ENCODE results near the gene ABCC11.
A peak's percentile ranks its signal among the peaks of the same experiment; 100 is the strongest.
"Not testable (repeated sequence)": the region's sequence is repeated elsewhere in the genome, so short reads cannot be mapped to it uniquely, and the experiment has no call there.

The ABCC11 gene

DNA sequence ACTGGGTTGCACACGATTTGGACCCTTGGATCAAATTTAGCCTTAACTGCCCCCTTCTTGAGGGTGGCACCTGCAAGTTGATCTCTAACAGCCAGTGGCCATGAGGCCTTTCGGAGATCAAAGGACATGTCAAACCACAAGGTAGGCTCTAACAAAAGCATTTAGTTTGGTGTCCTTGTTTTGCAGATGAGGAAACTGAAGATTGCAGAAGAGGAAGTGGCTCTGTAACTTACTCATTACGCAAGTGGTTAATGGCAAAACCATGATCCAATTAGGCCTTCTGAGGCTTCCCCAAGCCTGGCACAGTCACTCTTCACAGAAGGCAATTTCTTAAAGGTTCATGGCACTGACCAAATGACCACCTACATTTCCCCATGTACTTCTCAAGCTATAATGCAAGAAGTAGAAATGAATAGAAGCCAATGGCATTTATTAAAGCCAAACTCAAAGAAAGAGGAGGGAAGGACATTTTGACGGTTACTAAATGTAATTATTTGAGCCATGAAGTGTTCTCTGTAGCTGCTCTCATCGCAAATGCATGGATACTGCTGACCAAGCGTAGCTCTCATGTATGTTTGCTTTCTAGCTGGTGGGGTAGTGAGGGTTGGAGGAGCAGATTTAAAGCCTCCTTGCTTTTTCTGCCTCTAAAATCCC lies 58.8 kb downstream of the ABCC11 start:
- ATAC-seq (ENCODE audit: low read depth) (no peak), DNase-seq (ENCODE audit: low spot score) (no peak)
- H3K4me1 ChIP-seq (ENCODE audit: insufficient read depth, poor library complexity, severe bottlenecking), result no peaks in the 10 kb centered on the region
- no peaks in the 10 kb centered on the region for H3K9me3 ChIP-seq (ENCODE audit: severe bottlenecking)
- no peak overlapping the region for H3K27ac ChIP-seq (ENCODE audit: poor library complexity, severe bottlenecking)
- no peaks in the 10 kb centered on the region for H3K36me3 ChIP-seq (ENCODE audit: low read depth)
- no peak overlapping the region for H3K4me3 ChIP-seq (ENCODE audit: severe bottlenecking)
- TF ChIP-seq, protein P1, sequence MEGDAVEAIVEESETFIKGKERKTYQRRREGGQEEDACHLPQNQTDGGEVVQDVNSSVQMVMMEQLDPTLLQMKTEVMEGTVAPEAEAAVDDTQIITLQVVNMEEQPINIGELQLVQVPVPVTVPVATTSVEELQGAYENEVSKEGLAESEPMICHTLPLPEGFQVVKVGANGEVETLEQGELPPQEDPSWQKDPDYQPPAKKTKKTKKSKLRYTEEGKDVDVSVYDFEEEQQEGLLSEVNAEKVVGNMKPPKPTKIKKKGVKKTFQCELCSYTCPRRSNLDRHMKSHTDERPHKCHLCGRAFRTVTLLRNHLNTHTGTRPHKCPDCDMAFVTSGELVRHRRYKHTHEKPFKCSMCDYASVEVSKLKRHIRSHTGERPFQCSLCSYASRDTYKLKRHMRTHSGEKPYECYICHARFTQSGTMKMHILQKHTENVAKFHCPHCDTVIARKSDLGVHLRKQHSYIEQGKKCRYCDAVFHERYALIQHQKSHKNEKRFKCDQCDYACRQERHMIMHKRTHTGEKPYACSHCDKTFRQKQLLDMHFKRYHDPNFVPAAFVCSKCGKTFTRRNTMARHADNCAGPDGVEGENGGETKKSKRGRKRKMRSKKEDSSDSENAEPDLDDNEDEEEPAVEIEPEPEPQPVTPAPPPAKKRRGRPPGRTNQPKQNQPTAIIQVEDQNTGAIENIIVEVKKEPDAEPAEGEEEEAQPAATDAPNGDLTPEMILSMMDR (IDR thresholded peaks at IDR 0.05; ENCODE audit: poor library complexity, severe bottlenecking), result no peak
- H3K27me3 ChIP-seq (ENCODE audit: insufficient read depth, poor library complexity, severe bottlenecking), result no peaks in the 10 kb centered on the region

DNA sequence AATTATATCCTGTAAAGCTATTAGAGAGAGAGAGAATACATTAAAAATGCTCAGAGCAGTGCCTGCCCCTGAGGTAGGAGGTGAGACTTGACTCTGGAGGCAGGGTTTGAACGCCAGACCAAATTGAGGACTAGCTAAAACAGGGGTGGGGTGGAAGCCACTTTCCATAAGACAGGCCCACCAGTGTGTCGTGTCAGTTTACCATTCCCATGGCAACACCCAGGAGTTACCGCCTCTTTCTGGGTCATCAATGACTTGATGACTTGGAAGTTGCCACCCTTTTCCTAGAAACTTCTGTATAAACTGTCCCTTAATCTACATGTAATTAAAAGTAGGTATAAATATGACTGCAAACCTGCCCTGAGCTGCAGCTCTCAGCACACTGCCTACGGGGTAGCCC lies 59.6 kb downstream of the ABCC11 start:
- no peaks in the 10 kb centered on the region for H3K36me3 ChIP-seq (ENCODE audit: low read depth)
- no peaks in the 10 kb centered on the region for H3K4me1 ChIP-seq (ENCODE audit: insufficient read depth, poor library complexity, severe bottlenecking)
- H3K27ac ChIP-seq (ENCODE audit: poor library complexity, severe bottlenecking), result no peak overlapping the region
- H3K27me3 ChIP-seq (ENCODE audit: insufficient read depth, poor library complexity, severe bottlenecking), result no peaks in the 10 kb centered on the region
- DNase-seq (ENCODE audit: low spot score), result peak; percentile 12
- no peak for ATAC-seq (ENCODE audit: low read depth)
- H3K4me3 ChIP-seq (ENCODE audit: severe bottlenecking), result no peak overlapping the region
- no peaks in the 10 kb centered on the region for H3K9me3 ChIP-seq (ENCODE audit: severe bottlenecking)
- TF ChIP-seq, protein P1 (IDR thresholded peaks at IDR 0.05; ENCODE audit: poor library complexity, severe bottlenecking), result no peak

DNA sequence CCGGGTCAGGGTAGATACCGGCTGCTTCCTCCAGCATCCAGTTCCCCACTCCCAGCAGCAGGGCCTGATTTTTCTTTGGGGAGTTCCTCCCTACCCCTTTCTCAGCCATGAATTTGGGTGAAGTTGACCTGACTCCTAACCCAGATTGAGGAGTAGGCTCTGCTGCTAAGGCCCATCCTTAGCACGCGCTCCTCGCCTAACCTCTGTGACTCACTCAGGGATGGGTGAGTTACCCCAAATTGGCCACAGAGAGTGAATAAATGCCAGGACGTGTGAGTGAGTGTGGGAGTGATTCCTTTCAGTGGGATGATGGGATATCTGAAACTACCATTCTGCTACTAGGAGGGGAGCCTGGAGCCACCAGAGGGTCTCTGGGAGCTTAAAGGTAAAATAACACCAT lies 62.7 kb downstream of the ABCC11 start:
- no peaks in the 10 kb centered on the region for H3K27me3 ChIP-seq (ENCODE audit: insufficient read depth, poor library complexity, severe bottlenecking)
- peak; percentile 40; the same call in 2 of the 3 replicates for ATAC-seq (ENCODE audit: low read depth)
- peak; percentile 12 for DNase-seq (ENCODE audit: low spot score)
- no peaks in the 10 kb centered on the region for H3K36me3 ChIP-seq (ENCODE audit: low read depth)
- H3K4me1 ChIP-seq (ENCODE audit: insufficient read depth, poor library complexity, severe bottlenecking), result peaks cover 3% of the 10 kb centered on the region
- H3K9me3 ChIP-seq (ENCODE audit: severe bottlenecking), result no peaks in the 10 kb centered on the region
- TF ChIP-seq, protein P1 (IDR thresholded peaks at IDR 0.05; ENCODE audit: poor library complexity, severe bottlenecking), result no peak
- H3K27ac ChIP-seq (ENCODE audit: poor library complexity, severe bottlenecking), result no peak overlapping the region
- no peak overlapping the region for H3K4me3 ChIP-seq (ENCODE audit: severe bottlenecking)

DNA sequence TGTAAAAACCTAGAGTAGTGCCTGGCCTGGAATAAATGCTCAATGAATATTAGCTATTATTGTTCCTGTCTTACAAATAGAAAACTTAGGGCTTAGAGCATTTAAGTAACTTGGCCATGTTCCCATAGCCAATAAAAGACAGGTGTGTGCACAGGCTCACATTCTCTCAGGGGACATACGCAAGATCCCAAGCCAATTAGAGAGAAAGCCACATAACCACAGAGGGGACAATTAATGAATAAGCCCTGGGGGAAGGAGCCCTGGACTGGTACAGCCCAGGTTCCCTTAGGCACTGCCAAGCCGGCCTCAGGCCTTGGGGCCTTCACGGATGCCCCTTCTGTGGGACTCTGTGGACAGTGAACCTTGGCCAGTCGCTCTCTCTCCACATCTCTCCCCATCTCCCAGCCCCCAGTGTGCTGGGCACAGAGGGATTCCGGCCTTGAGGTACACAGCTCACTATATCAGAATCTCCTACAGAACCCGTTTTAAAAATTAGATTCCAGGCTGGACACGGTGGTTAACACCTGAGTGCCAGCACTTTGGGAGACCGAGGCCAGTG lies 64.3 kb downstream of the ABCC11 start:
- H3K36me3 ChIP-seq (ENCODE audit: low read depth), result no peaks in the 10 kb centered on the region
- no peaks in the 10 kb centered on the region for H3K9me3 ChIP-seq (ENCODE audit: severe bottlenecking)
- peaks cover 3% of the 10 kb centered on the region for H3K4me1 ChIP-seq (ENCODE audit: insufficient read depth, poor library complexity, severe bottlenecking)
- H3K27ac ChIP-seq (ENCODE audit: poor library complexity, severe bottlenecking), result no peak overlapping the region
- TF ChIP-seq, protein P1 (IDR thresholded peaks at IDR 0.05; ENCODE audit: poor library complexity, severe bottlenecking), result no peak
- no peak overlapping the region for H3K4me3 ChIP-seq (ENCODE audit: severe bottlenecking)
- no peaks in the 10 kb centered on the region for H3K27me3 ChIP-seq (ENCODE audit: insufficient read depth, poor library complexity, severe bottlenecking)
- ATAC-seq (ENCODE audit: low read depth) (no peak), DNase-seq (ENCODE audit: low spot score) (no peak)

DNA sequence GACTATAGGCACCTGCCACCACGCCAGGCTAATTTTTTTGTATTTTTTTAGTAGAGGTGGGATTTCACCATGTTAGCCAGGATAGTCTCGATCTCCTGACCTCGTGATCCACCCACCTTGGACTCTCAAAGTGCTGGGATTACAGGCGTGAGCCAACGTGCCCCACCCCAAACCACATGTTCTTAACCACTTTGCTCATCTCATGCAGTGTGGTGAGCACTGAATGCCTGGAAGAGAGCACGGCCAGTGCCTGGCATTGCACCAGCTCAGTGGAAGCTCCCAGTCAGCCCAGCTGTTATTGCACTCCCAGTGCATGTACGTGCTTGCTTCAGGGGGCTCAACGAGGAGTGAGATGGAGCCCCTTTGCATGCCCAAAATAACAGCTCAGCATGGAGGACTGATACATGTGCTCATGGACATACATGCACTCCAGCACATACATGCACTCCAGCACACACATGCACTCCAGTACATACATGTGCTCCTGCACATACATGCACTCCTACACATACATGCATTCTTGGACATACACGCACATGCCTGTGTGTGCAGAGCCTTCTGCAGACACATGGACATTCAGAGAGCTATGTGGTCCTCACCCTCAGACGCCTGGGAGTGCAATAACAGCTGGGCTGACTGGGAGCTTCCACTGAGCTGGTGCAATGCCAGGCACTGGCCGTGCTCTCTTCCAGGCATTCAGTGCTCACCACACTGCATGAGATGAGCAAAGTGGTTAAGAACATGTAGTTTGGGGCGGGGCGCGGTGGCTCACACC lies 65.4 kb downstream of the ABCC11 start:
- not testable (repeated sequence) for H3K9me3 ChIP-seq (ENCODE audit: severe bottlenecking); H3K36me3 ChIP-seq (ENCODE audit: low read depth); DNase-seq (ENCODE audit: low spot score); H3K4me1 ChIP-seq (ENCODE audit: insufficient read depth, poor library complexity, severe bottlenecking); H3K27me3 ChIP-seq (ENCODE audit: insufficient read depth, poor library complexity, severe bottlenecking); H3K27ac ChIP-seq (ENCODE audit: poor library complexity, severe bottlenecking); H3K4me3 ChIP-seq (ENCODE audit: severe bottlenecking)
- ATAC-seq (ENCODE audit: low read depth), result peak; percentile 61
